NOMO-1 treated with dmso at 0.1 percent for 144 hours (cell line): ENCODE measurements around the gene OSTN.

Experiments used
- DNase-seq: peaks from one replicate; lab custom pipeline; 2025; ENCODE audit not compliant: unreplicated experiment; lab: John Stamatoyannopoulos, UW

The OSTN gene

DNA sequence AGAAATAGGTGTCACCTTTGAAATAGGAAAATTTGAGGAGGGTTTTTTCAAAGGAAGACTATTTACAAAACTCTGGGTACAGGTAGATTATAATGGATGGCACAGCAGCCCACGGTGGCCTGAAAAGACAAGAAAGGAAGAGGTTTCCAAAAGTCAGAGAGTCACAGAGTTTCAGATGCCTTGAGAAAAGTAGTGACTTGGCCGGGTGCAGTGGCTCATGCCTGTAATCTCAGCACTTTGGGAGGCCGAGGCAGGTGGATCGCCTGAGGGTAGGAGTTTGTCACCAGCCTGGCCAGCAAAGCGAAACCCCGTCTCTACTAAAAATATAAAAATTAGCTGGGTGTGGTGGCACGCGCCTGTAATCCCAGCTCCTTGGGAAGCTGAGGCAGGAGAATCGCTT lies 35.2 kb downstream of the OSTN start:
- no peak for DNase-seq

- DNase-seq: no peak
These were observed 36.6 kb downstream of the OSTN start for GRCh38 chr3:191235331-191236314.

DNA sequence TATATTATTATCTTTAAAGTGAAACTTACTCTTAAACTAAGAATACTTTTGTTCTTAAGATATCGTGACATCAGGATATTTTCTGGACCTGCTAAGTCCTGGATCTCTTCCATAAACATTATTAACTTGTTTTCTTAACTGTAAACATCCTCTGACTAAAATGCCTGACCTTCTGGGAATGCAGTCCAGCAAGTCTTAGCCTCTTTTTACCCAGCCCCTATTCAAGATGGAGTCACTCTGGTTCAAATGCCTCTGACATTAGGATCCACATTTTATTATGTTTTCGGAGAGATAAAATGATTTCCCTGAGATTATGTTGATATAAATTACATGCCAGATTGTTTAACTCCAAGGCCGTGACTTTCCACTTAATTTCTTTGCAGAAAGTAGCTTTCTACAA lies 37.6 kb downstream of the OSTN start:
- DNase-seq: no peak

DNA sequence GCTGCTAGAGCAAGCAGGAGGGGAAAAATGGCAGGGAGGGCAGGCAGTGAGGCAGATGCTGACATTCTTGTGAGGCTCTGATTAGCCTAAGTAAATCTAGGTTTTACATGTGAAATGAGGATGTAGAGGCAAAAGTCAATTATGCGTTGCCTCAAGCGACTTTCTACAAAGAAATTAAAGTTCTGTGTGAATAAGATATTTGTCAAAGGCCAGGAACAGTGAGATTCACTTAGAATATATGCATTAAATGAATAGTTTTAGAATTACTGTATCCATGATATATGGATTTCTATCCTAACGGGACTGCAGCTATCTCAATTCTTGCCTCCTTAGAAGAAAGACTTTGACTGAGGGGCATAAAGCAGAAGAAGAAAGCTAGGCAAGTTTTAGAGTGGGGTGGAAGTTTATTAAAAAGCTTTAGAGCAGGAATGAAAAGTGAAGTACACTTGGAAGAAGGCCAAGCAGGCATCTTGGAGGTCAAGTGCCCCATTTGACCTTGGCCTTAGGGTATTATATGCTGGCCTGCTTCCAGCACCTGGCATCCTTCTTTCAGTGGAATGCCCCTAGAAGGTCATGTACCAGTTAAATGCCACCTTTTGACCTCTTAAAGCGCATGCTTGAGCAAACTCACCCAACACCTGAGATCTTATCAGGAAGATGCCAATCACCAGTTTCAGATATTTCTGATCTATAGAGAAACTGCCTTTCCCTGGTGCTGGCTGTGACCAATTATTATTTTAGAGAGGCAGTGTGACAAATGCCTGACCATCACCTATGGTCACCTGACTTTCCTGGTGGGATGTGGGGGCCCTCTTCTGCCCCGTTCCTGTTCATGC lies 38.2 kb downstream of the OSTN start:
- DNase-seq: no peak

DNA sequence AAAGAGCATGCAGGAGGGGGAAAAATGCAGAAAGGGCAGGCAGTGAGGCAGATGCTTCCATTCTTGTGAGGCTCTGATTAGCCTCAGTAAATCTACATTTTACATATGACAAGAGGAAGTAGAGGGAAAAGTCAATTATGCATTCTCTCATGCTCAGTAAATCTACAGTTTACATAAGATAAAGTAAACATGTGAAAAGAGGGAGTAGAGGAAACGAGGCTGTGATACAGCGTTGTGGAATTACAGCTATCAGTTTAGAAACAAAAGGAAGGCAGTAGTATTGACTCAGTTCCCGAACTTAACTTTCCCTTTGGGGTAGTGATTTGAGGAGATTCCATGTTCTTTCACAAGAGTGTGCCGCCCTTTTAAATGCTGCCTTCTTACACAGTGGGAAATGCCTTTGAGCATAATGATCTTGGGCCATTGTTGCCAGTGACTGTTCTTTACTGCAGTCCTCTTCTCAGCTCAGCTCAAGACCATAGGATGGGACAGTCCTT lies 39.3 kb downstream of the OSTN start:
- DNase-seq: no peak

DNA sequence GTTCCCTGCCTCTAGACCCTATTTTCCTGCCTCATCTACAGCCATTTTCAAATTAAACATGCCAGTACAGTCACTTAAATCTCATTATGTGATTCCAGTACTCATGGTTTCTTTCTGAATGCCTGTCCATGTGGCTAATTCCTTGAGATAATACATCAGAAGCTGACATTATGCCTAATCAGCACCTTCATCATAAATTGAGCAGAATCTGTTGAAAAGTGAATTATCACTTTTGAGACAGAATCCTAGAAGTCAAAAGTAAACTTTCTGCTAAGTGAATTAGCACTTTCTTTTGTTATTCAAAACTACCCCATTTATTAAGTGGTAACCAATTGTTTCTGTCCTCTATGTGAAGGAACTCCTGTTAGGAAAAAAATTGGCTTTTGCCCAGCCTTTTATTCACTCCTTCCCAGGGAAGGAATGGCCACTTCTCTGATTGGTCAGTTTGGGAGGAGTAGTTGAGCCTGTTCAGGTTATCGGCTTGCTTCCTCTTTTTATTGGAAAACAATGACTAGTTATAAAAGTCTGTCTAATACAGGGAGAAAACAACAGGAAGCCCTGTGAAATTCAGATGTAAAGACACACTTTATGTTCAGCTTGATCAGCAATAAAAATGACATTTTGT lies 40.5 kb downstream of the OSTN start:
- DNase-seq: no peak

DNA sequence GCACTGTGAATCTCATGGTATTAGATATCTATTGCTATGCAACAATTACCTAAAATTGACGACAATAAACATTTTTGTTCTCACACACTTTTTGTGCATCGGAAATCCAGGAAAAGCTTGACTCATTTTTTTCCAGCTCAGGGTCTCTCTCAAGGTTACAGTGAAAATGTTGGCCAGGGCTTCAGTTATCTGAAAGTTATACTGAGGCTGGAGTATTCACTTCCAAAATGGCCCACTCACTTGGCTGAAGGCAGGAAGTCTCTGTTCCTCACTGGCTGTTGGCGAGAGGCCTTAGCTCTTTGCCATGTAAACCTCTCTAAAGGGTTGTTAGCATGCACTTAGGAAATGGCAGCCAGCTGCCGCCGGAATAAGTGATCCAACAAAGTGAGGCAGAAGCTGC lies 41.4 kb downstream of the OSTN start:
- no peak for DNase-seq

- no peak for DNase-seq
These were observed 45.3 kb downstream of the OSTN start for GRCh38 chr3:191244242-191244867.

DNA sequence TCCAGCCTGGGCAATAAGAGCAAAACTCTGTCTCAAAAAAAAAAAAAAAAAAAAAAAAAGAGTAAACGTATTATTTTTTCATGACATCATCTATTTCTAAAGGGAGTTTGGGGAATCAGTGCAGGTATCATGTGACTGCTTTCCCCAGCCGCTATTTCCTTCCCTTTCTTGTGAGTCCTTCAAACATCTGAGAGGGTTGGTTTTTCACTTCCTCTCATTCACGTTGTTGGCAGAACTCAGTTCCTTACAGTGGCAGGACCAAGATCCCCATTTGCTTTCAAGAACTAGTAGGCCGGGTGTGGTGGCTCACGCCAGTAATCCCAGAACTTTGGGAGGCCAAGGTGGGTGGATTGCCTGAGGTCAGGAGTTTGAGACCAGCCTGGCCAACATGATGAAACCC lies 47.0 kb downstream of the OSTN start:
- DNase-seq: peak; percentile 96

DNA sequence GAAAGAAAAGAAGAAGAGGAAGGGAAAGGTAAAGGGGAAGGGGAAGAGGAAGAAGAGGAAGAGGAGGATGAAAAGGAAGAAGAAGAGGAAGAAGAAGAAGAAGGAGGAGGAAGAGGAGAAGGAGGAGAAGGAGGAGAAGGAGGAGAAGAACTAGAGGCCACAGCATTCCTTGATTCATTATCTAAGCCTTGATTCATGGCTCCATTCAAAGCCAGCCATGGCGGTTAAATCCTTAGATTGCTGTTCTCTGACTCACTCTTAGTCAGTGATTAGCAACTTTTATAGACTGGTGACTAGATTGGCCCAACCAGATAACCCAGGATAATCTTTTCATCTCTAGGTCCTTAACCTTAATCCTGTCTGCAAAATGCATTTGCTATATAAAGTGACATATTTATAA lies 47.6 kb downstream of the OSTN start:
- no peak for DNase-seq

DNA sequence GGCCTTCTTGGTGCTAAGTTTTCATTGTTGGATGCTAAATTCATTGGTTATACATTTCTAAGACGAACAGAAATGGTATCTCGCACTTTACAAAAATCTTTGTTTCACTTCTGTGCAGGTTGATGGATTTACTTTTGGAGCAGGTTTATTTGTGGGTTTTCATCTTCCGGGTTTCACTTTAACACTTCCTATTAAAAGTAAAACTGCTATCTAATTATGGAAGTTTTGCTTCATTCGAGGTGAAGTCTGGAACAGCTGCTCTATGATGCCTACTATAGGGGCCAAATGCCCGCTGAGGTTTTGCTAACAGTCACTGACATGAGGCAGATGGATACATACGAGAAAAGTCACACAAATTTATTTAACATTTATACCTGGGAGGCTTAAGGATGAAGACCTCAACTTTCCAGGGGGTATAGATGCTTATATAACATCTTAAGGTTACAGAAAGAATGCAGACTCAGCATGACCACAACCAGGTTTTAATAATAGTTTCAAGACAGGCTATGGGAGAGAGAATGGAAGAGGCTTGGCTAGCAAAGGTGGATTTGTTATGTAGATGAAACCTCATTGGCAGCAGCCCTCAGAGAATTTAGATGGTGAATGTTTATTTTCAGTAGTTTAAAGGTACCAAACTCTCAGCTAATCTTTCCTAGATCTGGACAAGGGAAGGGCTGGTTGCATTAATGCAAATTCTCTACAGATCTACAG lies 54.2 kb downstream of the OSTN start:
- no peak for DNase-seq

DNA sequence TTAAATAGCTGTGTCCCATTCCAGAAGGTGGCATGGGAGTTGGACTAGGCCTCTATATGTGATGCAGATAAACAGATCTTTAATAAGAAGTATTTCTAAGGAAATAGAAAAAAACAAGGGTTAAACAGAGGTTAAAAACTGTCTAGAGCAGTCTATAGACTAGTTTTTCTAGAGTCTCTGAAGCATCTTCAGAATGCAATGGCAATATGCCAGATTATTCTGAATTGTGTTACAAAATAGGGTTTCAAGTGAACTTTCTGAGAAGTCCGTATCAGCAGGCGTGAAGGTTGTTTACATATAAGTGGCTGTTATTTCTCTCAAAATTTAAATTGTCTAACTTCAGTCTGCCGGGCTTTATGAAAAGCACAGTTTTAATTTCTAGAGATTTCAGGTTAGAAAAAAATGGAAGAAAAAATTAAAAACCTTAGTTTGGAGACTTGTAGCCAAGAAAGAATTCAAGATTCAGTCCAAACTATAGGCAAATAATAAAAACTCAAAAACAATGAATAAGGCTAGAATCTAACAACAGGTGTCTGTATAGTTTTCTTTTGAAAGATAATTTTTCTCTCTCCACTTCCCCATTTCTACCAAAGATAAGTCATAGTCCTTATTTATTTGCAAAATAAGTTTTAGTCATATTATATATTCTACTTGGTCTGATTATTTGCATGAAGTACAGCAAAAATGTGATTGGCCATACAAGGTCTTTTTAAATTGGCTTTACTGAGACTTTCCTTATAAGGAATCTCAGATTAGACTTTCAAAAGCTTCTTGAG lies 55.2 kb downstream of the OSTN start:
- DNase-seq: no peak

GRCh38 chr3:191255156-191255555 lies 56.1 kb downstream of the OSTN start:
- DNase-seq: no peak

DNA sequence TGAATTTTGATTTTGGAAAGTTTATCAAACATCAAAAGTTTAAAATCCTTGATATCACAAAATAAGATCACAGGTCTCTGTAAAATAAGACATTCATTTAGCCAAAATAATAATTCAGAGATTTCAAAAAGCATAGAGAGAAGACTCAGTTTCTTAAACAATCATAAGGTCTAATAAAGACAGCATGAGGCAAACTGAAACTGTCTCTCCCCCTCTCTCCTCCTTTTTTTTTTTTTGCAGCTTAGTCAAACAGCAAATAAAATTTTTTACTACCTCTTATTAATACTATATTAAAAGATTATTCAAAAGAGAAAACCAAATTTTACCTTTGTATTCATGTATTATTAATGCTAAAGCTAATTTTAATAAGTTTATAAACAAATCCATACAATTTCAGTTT lies 57.4 kb downstream of the OSTN start:
- no peak for DNase-seq

GRCh38 chr3:191257286-191257685 lies 58.2 kb downstream of the OSTN start:
- no peak for DNase-seq

DNA sequence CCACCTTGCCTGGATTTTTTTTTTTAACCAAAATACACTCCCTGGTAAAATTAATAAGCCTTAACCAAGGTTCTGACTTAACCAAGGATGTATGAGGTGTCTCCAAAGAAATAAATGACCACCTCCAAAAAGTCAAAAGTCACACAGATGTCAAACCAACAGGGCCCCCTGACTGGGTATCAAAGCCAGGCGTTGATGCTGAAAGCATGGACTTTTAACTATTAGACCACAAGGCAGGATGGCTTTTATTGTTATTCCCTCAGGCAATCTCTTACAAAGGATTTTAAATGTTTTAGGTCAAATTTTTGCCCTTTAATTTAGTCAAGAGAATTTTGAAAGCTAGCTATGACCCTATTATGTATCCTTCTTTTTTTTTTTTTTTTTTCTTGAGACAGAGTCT lies 60.4 kb downstream of the OSTN start:
- DNase-seq: no peak

DNA sequence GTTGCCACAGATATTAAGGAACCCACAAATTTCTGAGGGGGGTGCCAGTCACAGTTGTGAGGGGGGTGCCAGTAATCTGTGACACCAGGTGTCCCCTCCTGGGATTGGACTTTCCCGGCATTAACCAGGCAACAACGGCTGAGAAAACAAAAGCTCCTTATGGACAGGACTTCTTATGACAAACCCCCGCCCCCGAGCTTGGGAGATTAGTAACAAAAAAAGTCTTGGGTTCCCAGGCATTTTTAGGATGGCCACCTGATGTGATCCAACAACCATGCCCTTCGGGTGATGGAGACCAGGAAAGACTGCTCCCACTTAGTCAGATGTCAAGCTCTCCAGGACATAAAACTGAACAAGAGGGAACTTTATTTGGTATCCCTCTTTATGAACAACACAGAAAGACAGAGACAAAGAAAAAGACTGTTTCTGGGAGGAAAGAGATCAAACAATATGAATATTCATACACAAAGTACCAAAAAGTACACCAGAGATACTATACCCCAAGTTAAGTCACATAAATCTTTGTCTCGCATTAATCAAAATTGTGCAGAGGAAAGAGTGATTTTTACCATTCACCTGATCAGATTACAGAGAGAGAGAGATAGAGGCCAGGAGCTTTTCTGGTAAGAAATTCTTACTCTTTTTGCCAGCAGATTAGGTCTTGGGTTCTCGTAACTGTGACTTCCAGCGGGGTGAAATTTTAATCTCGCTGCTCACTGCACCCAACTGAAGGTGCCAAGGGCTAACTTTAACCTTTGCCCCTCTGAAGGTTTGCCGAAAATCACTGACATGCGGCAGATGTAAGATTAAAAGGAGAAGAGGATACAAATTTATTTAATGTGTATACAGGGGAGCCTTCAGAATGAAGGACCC lies 61.6 kb downstream of the OSTN start:
- no peak for DNase-seq

DNA sequence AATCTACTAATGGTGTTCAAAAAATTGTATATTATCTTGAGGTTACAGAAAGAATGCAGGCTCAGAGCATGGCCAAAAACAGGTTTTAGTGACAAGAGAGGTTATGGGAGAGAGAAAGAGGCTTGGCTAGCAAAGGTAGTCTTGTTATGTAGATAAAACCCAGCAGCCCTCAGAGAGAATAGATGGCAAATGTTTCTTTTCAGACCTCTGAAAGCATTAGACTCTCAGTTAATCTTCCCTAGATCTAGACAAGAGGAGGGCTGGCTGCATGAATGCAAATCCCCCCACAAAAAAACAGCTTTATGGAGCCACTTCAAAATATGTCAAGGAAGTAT lies 62.2 kb downstream of the OSTN start:
- DNase-seq: no peak

DNA sequence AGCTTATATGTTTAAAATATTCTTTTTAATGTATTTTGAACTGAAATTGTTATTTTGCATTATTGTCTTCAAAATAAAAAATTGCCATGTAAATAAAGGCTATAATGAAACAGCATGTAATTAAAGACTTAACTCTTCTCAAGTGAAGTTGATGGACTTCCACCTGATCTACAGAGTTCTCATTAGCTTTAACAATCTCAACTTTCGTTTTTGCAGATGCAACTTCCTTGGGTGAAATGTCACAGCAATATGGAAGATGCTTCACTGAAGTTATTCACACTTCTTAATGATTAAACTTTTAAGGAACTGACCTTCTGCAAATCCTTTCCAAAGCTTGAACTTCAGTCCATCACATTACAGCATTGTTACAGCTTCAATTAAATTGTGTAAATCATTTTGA lies 63.6 kb downstream of the OSTN start:
- no peak for DNase-seq
